HepG2 (cell line): ENCODE measurements around the gene NPHP4. TPM values are rescaled to one million over a fixed set of nuclear protein-coding genes. Genes with fewer than 3 reads are reported as not detected.
A peak's percentile ranks its signal among the peaks of the same experiment; 100 is the strongest.

Experiments used
- ARID4A ChIP-seq: sonication (generic); formaldehyde crosslinking; IDR thresholded peaks from 2 replicates; pipeline ENCODE4 v1.5.0; 2020; ENCODE audit warnings: mild to moderate bottlenecking, missing genetic modification reagents, borderline replicate concordance
- DRAP1 ChIP-seq: IDR thresholded peaks from 2 replicates; pipeline ENCODE4 v1.6.1; 2016; ENCODE audit warnings: missing genetic modification reagents, missing compliant biosample characterization
- E2F2 ChIP-seq: sonication (generic); formaldehyde crosslinking; IDR thresholded peaks from 2 replicates; pipeline ENCODE4 v1.4.0; 2020; ENCODE audit warnings: missing genetic modification reagents, borderline replicate concordance
- HMGA1 ChIP-seq: sonication (generic); formaldehyde crosslinking; conservative IDR thresholded peaks from 2 replicates; pipeline ENCODE4 v1.4.0; 2020; ENCODE audit warnings: missing genetic modification reagents
- MLXIP ChIP-seq: sonication (generic); formaldehyde crosslinking; IDR thresholded peaks from 2 replicates; pipeline ENCODE4 v1.9.0; 2021; ENCODE audit warnings: missing genetic modification reagents, borderline replicate concordance
- SNAPC5 ChIP-seq: sonication (generic); formaldehyde crosslinking; IDR thresholded peaks from 2 replicates; pipeline ENCODE4 v1.8.1; 2023; ENCODE audit warnings: mild to moderate bottlenecking, missing genetic modification reagents, borderline replicate concordance
- TSC22D2 ChIP-seq: sonication (generic); formaldehyde crosslinking; IDR thresholded peaks from 2 replicates; pipeline ENCODE4 v1.5.1; 2020; ENCODE audit warnings: missing genetic modification reagents, mild to moderate bottlenecking, borderline replicate concordance
- ZBTB10 ChIP-seq: sonication (generic); formaldehyde crosslinking; IDR thresholded peaks from 2 replicates; pipeline ENCODE4 v1.4.0; 2020; ENCODE audit warnings: missing genetic modification reagents, borderline replicate concordance
- ZUFSP ChIP-seq: sonication (generic); formaldehyde crosslinking; IDR thresholded peaks from 2 replicates; pipeline ENCODE4 v1.9.0; 2021; ENCODE audit warnings: missing genetic modification reagents, mild to moderate bottlenecking, borderline replicate concordance
- polyA plus RNA-seq, 8 experiments: library from polyadenylated mRNA; depleted of rRNA in 3 of 8; stranded (reverse) in 7 of 8; unstranded in 1 of 8; fragments of >200 nt; fragmentation: Illumina TruSeq in 4 of 8; extraction: Trizol in 4 of 8; gene quantifications; 2 replicates each; pipeline versions ENCODE4 v1.2.1 to v1.2.3, GENCODE V29; 2011 to 2016; ENCODE audit warnings: low read depth in 4 of 8, missing spikeins in 1 of 8, mixed read lengths in 1 of 8; ENCODE audit not compliant: insufficient read depth in 1 of 8
- total RNA-seq, 5 experiments: library from RNA; depleted of rRNA; stranded (reverse); fragments of >200 nt; fragmentation: Illumina TruSeq; extraction: Trizol; gene quantifications; 2 replicates each; pipeline ENCODE4 v1.2.3, GENCODE V29; 2016; ENCODE audit warnings: low read depth in 1 of 5

NPHP4 gene
- total and polyA plus RNA-seq, 2 of the 13 experiments (the other 11 are each of a cell fraction or from before 2014, with no cell fraction given), result 4.4 to 6.8 TPM

- peak; percentile 92; the same call in 1 of the 2 replicates for TF ChIP-seq MLXIP (CRISPR knock-in tag)
- peak; percentile 68; the same call in 1 of the 2 replicates for TF ChIP-seq DRAP1 (CRISPR knock-in tag)
- TF ChIP-seq TSC22D2 (CRISPR knock-in tag), result no peak
- no peak for TF ChIP-seq HMGA1 (CRISPR knock-in tag)
- TF ChIP-seq E2F2 (CRISPR knock-in tag), result peak; percentile 76; the same call in 1 of the 2 replicates
- TF ChIP-seq ZBTB10 (CRISPR knock-in tag), result 0 out of 2 replicates have a peak, but pooled peaks have one; percentile 73
- TF ChIP-seq SNAPC5 (CRISPR knock-in tag), result no peak
- peak; percentile 76 for TF ChIP-seq ARID4A (CRISPR knock-in tag)
- TF ChIP-seq ZUFSP (CRISPR knock-in tag), result no peak
Observed at GRCh38 chr1:6026095-6026809, 34.0 kb upstream of the NPHP4 start (continued).
